HG03095 (cell line): ENCODE measurements around the gene CAPN7.

Experiments used
- ATAC-seq: cut with Tn5 transposase; IDR thresholded peaks from one replicate; pipeline ENCODE4 v1.9.1; 2021; ENCODE audit warnings: moderate library complexity; ENCODE audit not compliant: unreplicated experiment

The CAPN7 gene

GRCh38 chr3:15294929-15295328, 88.9 kb downstream of the CAPN7 start:
- ATAC-seq, result no peak

- ATAC-seq, result no peak
These were observed 89.5 kb downstream of the CAPN7 start for GRCh38 chr3:15295506-15295905.

GRCh38 chr3:15297608-15298350, 91.7 kb downstream of the CAPN7 start:
- ATAC-seq, result no peak

GRCh38 chr3:15298504-15298903, 92.5 kb downstream of the CAPN7 start:
- no peak for ATAC-seq

- no peak for ATAC-seq
These were observed 93.0 kb downstream of the CAPN7 start for GRCh38 chr3:15299036-15299435.

GRCh38 chr3:15300323-15301078, 94.5 kb downstream of the CAPN7 start:
- ATAC-seq, result no peak

GRCh38 chr3:15301761-15302160, 95.7 kb downstream of the CAPN7 start:
- no peak for ATAC-seq
